ENCODE results near the gene ITGA6.
A peak's percentile ranks its signal among the peaks of the same experiment; 100 is the strongest.

The ITGA6 gene

DNA sequence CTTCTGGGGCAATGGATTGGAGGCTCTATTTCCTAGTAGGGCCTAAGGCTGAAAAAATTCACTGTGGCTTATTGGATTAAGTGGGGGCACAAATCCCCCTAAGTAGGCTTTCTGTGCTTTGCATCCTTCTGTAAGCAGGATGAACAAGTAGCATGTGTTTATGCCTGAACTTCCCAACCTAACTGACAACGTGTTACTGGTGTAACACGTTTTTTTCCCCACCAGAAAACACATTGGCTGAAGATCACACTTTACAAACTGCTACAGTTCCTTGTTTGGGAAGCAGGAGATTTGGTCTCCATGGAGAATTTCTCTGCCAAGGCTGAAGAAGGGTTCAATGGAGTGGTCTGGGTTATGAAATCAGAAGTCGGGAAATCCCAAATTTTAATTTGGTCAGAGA lies 7.2 kb upstream of the ITGA6 start:
- DNase-seq = no peak

GRCh38 chr2:172423160-172423559 lies 4.2 kb upstream of the ITGA6 start:
- DNase-seq = no peak

DNA sequence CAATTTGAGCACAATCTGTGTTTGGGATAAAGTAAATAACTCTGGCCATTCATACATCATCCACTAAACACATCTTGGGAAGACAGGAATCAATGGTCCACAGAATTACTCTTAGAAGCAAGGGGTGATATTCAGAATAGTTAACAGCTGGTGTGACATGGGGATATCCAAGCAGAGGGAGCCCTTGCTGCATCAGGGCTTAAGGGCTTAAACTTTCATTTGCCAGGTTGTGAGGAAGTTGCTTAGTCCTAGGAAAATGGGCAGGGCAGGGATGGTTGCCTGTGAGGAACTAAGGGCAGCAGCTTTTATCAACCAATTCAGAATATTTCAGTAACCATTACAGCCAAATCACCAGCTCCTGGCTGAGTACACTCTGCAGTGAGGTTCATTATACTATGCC lies 2.0 kb upstream of the ITGA6 start:
- no peak for DNase-seq

GRCh38 chr2:172426635-172427255 lies 641 bp upstream of the ITGA6 start:
- DNase-seq = no peak

DNA sequence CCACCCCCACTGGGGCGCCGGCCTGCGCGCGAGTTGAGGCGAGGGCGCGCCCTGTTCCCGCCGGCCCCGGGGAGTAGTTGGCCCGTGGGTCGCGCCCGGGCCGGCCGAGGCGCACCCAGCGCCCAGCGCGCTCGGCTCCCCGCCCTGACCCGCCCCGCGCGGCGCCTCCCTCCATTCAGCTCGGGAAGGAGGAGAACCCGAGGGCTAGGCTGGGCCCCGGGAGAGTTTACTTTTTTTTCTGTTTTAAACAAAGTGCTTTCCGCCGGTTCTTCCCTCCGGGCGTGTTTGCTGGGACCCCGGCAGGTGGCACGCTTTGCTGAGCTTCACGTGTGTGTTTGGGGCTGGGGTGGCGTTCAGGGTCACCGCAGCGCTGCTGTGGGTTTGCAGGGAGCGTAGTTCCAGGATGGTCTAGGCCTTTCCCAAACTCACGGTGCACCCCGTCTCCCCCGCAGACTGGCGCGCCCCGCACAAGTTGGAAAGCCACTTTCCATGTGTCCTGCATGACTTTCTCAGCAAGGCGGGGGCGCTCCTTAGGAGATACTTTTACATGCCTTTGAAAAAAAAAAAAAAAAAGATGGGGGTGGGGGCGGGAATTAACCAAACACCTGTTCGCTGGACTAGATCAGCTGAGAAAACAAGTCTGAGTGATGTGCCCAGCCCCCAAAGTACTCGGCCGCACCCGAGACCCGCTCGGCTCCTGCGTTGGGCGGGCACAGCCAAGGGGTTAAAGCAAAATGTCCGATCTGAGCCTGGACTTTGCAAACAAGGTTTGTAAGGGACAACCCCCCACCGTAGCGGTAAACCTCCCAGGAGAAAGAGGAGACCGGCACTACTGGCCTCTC lies 825 bp downstream of the ITGA6 start:
- peak; percentile 63 for DNase-seq

GRCh38 chr2:172428832-172429210 lies 1.4 kb downstream of the ITGA6 start:
- no peak for DNase-seq

GRCh38 chr2:172429301-172429968 lies 2.0 kb downstream of the ITGA6 start:
- DNase-seq = peak; percentile 30

DNA sequence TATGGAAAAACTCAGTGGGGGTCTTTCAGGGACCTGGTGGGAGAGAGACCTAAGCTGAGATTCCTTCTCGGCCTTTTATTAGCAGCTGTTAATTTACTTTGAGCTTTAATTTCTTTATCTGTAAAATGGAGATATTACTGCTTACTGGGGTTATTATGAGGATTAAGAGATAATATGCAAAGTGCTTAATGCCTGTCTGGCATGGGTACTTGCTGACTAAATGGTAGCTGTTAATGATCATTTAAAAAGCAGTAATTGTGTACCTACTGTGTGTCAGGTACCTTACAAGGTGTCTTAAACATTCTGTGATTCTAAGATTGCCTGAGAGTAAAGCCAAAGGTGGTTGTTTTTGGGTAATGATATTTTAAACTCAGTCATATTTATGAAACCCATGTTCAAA lies 2.6 kb downstream of the ITGA6 start:
- DNase-seq = no peak

DNA sequence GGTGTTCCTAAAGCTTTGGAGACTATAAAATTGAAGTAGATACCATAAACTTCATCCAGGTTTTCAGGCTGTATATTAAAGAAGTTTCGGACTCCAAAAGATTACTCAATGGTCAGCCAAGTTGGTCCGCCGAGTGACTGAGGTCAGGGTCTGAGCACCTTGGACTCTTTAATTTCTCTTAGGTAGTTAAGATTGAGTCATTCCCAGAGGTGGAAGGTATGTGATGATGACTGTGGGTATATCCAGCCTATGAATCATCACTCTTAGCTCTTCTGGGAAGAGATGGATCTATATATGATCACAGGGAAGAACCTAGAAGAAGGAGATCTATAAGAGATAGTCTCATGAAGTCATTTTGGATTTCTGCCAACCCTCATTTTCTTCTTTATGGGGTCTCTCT lies 3.3 kb downstream of the ITGA6 start:
- DNase-seq = no peak

GRCh38 chr2:172431463-172431862 lies 4.1 kb downstream of the ITGA6 start:
- DNase-seq = no peak

DNA sequence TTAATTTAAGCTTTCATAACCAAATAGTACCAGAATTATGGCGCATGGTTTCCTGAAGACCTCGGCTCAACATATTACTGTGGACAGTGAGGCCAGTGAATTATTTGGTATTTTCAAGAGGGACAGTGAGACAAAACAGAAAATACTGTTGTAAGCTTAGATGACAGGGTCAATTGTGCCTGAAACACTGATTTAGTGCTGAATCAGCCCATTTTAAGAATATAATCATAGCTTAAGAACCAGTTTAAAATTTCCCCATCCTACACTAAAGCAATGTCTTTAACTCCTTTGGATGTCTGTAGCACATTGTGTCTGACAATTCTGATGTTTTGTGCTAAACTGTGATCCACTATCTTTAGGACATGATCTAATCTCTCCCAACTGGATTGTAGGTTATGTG lies 4.6 kb downstream of the ITGA6 start:
- DNase-seq = no peak

- no peak for DNase-seq
These were observed 5.8 kb downstream of the ITGA6 start for GRCh38 chr2:172433144-172433543.

- peak; percentile 69 for DNase-seq
These were observed 7.6 kb downstream of the ITGA6 start for GRCh38 chr2:172434821-172435605.

DNA sequence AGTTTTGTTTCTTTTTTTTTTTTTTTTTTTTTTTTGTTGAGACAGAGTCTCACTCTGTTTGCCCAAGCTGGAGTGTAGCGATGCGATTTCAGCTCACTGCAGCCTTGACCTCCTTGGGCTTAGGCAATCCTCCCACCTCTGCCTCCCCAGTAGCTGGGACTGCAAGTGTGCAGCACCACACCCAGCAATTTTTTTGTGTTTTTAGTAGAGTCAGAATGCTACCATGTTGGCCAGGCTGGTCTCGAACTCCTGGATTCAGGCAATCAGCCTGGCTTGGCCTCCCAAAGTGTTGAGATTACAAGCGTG lies 8.2 kb downstream of the ITGA6 start:
- DNase-seq = no peak

GRCh38 chr2:172436889-172437288 lies 9.5 kb downstream of the ITGA6 start:
- DNase-seq = no peak

- no peak for DNase-seq
These were observed 10.3 kb downstream of the ITGA6 start for GRCh38 chr2:172437419-172438341.

DNA sequence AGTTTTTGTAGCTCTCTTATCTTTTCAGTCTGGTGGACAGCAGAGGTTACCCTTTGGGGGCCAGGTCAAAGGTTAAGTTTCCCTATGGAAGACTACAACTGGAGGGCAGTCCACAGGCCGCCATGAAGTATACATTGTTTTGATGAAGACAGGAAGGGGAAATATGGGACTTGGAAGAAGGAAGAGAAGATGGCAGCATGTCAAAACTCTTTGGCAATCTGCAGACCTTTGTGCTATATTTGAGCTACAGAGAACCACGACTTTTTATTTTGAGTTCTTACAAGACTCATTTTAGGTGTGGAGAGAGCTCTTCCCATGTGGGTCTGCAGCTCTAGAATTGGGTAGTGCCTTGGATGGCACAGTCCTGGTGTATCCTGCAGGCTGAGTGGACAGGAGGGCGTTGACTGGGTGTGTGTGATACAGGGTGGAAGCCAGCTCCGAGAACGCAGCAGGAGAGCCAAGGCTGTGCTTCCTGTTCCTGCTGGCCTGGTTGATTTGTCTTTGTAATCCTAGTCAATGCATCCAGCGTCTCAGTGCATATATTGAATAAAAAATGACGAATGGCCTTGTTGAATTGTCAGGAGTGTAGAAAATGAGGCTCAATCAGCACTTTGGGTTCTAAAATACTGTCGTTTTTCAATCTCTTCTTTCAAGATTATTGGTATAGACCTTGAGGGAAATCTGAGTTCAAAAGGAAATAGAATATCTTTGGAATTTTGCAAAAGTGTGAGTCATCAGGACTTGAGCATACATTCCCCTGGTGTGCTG lies 11.5 kb downstream of the ITGA6 start:
- no peak for DNase-seq

- no peak for DNase-seq
These were observed 12.1 kb downstream of the ITGA6 start for GRCh38 chr2:172439509-172439860.

- no peak for DNase-seq
These were observed 12.5 kb downstream of the ITGA6 start for GRCh38 chr2:172439911-172440310.

DNA sequence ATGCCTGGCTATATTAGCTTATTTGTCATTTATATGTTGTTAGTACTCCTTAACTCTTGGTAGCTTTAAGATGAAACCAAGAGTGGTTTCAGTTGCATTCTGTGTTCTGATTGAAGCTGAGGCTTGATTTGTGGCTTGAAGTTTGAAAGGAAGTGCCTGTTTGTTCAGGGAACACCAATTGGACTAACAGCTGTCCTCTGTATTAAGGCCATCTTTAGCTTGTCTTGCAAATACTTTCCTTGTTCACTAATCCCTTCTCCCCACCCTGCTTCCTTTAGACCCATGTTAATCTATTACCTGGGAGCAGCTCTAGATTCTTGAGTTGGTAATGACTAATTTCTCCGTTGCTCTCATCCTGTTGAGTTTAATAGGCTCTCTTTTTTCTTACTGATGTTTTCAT lies 13.4 kb downstream of the ITGA6 start:
- DNase-seq = no peak

- no peak for DNase-seq
These were observed 14.9 kb downstream of the ITGA6 start for GRCh38 chr2:172442072-172442895.

Measured in NCI-H526 treated with DMSO at 0.1 percent for 48 hours (cell line).